Measurements from ENCODE around the gene CYFIP2. TPM values are rescaled to one million over a fixed set of nuclear protein-coding genes. Genes with fewer than 3 reads are reported as not detected.

The CYFIP2 gene
- polyA plus RNA-seq, 1 donor from 2014 or later = 59.7 TPM

GRCh38 chr5:157366741-157367674 is 101.1 kb downstream of the CYFIP2 start:
- Histone ChIP-seq H3K79me2 (replicated peaks; ENCODE audit: insufficient read depth, low read length) (no peaks in the 10 kb centered on the region), H3K9ac (ENCODE audit: low read length) (no peak overlapping the region), H4K20me1 (ENCODE audit: insufficient read depth) (no peaks in the 10 kb centered on the region), H3K4me3 (ENCODE audit: low read length) (no peak overlapping the region), H3K9me2 (ENCODE audit: insufficient read depth, low read length) (no peaks in the 10 kb centered on the region), H3K9me3 (ENCODE audit: low read length) (no peaks in the 10 kb centered on the region), H3K36me3 (ENCODE audit: insufficient read depth, low read length) (no peaks in the 10 kb centered on the region), H3F3A (ENCODE audit: insufficient read depth, low read length, poor library complexity, severe bottlenecking) (no peaks in the 10 kb centered on the region), H2AFZ (ENCODE audit: low read depth, low read length) (no peak overlapping the region), H3K27me3 (ENCODE audit: insufficient read depth, low read depth, low read length) (no peaks in the 10 kb centered on the region), H3K4me2 (ENCODE audit: low read length) (no peak overlapping the region), H3K27ac (ENCODE audit: low read length) (no peak overlapping the region)
- TF ChIP-seq POLR2AphosphoS5 (IDR thresholded peaks at IDR 0.05) (no peak), CTCF (IDR thresholded peaks at IDR 0.05; ENCODE audit: poor library complexity, severe bottlenecking) (no peak), RAD21 (conservative IDR thresholded peaks at IDR 0.05) (no peak), TAF1 (IDR thresholded peaks at IDR 0.05; ENCODE audit: low read depth) (no peak)
- TF ChIP-seq, protein P1, sequence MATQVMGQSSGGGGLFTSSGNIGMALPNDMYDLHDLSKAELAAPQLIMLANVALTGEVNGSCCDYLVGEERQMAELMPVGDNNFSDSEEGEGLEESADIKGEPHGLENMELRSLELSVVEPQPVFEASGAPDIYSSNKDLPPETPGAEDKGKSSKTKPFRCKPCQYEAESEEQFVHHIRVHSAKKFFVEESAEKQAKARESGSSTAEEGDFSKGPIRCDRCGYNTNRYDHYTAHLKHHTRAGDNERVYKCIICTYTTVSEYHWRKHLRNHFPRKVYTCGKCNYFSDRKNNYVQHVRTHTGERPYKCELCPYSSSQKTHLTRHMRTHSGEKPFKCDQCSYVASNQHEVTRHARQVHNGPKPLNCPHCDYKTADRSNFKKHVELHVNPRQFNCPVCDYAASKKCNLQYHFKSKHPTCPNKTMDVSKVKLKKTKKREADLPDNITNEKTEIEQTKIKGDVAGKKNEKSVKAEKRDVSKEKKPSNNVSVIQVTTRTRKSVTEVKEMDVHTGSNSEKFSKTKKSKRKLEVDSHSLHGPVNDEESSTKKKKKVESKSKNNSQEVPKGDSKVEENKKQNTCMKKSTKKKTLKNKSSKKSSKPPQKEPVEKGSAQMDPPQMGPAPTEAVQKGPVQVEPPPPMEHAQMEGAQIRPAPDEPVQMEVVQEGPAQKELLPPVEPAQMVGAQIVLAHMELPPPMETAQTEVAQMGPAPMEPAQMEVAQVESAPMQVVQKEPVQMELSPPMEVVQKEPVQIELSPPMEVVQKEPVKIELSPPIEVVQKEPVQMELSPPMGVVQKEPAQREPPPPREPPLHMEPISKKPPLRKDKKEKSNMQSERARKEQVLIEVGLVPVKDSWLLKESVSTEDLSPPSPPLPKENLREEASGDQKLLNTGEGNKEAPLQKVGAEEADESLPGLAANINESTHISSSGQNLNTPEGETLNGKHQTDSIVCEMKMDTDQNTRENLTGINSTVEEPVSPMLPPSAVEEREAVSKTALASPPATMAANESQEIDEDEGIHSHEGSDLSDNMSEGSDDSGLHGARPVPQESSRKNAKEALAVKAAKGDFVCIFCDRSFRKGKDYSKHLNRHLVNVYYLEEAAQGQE (IDR thresholded peaks at IDR 0.05; ENCODE audit: borderline replicate concordance) = no peak

DNA sequence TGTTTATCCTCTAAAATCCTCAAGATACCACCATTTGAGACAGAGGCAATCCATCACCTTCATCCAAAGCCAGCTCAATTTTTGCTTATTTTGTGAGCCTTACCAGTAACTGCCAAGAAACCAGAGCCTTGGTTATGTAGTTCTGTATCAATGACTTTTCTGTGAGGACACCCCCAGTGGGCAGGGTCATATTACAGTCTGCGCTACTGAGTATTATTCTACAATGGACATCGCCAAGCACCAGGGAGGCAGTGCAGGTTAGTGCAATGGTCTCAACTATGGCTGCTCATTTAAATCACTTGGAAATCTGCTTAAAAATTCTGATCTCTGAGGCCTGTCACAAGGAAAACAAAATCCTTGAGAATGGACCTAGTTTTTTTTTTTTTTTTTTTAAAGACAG is 103.6 kb downstream of the CYFIP2 start:
- peak overlapping the region; percentile 86 for H3K27ac ChIP-seq (ENCODE audit: low read length)
- no peaks in the 10 kb centered on the region for H4K20me1 ChIP-seq (ENCODE audit: insufficient read depth)
- no peak overlapping the region for H3K9ac ChIP-seq (ENCODE audit: low read length)
- no peaks in the 10 kb centered on the region for H3K9me3 ChIP-seq (ENCODE audit: low read length)
- no peak overlapping the region for H2AFZ ChIP-seq (ENCODE audit: low read depth, low read length)
- no peak overlapping the region for H3K4me3 ChIP-seq (ENCODE audit: low read length)
- TF ChIP-seq RAD21 (conservative IDR thresholded peaks at IDR 0.05) = no peak
- no peak for TF ChIP-seq EP300 (conservative IDR thresholded peaks at IDR 0.05; ENCODE audit: poor library complexity, severe bottlenecking)
- TF ChIP-seq CTCF (IDR thresholded peaks at IDR 0.05; ENCODE audit: poor library complexity, severe bottlenecking) = no peak
- no peak for TF ChIP-seq TAF1 (IDR thresholded peaks at IDR 0.05; ENCODE audit: low read depth)
- TF ChIP-seq EZH2 (IDR thresholded peaks at IDR 0.05; ENCODE audit: borderline replicate concordance, insufficient read depth, low read length, poor library complexity, severe bottlenecking) = no peak
- TF ChIP-seq, protein P1 (IDR thresholded peaks at IDR 0.05; ENCODE audit: borderline replicate concordance) = no peak
- no peak for TF ChIP-seq POLR2AphosphoS5 (IDR thresholded peaks at IDR 0.05)
- TF ChIP-seq MXI1 (conservative IDR thresholded peaks at IDR 0.05; ENCODE audit: poor library complexity, severe bottlenecking) = no peak
- TF ChIP-seq SMC3 (conservative IDR thresholded peaks at IDR 0.05; ENCODE audit: poor library complexity) = no peak
- H3K79me2 ChIP-seq (replicated peaks; ENCODE audit: insufficient read depth, low read length) = no peaks in the 10 kb centered on the region
- H3K27me3 ChIP-seq (ENCODE audit: insufficient read depth, low read depth, low read length) = no peaks in the 10 kb centered on the region
- H3K36me3 ChIP-seq (ENCODE audit: insufficient read depth, low read length) = peaks cover 7% of the 10 kb centered on the region
- no peak overlapping the region for H3K4me2 ChIP-seq (ENCODE audit: low read length)
- H3K9me2 ChIP-seq (ENCODE audit: insufficient read depth, low read length) = no peaks in the 10 kb centered on the region
- no peaks in the 10 kb centered on the region for H3F3A ChIP-seq (ENCODE audit: insufficient read depth, low read length, poor library complexity, severe bottlenecking)
